Progenitor cell of endocrine pancreas (in vitro differentiated cells): ENCODE results near the gene MYOCD. TPM values are rescaled to one million over a fixed set of nuclear protein-coding genes. Genes with fewer than 3 reads are reported as not detected.

Experiments used
- DNase-seq: peaks from one replicate; pipeline ENCODE4 v3.0.0; 2021; ENCODE audit warnings: low spot score; ENCODE audit not compliant: unreplicated experiment
- H3K27ac Mint-ChIP-seq: 2 replicates; pipeline ENCODE4 v1.8.0; 2021; ENCODE audit warnings: mild to moderate bottlenecking, moderate library complexity, mixed read lengths
- H3K27me3 Mint-ChIP-seq: 2 replicates; pipeline ENCODE4 v1.8.0; 2021; ENCODE audit warnings: mixed read lengths
- H3K36me3 Mint-ChIP-seq: 2 replicates; pipeline ENCODE4 v1.8.0; 2022; ENCODE audit warnings: mixed read lengths; ENCODE audit not compliant: insufficient read depth
- H3K4me1 Mint-ChIP-seq: 2 replicates; pipeline ENCODE4 v1.8.0; 2021; ENCODE audit warnings: low read depth, mixed read lengths
- H3K4me3 Mint-ChIP-seq: 2 replicates; pipeline ENCODE4 v1.8.0; 2021; ENCODE audit warnings: low read depth, mild to moderate bottlenecking, moderate library complexity, mixed read lengths
- H3K9me3 Mint-ChIP-seq: 2 replicates; pipeline ENCODE4 v1.8.0; 2021; ENCODE audit warnings: low read depth, mixed read lengths
- CTCF ChIP-seq: fragments of 200-600 bp; sonication (generic); IDR thresholded peaks from one replicate; pipeline ENCODE4 v1.5.0; 2021; ENCODE audit warnings: antibody characterized with exemption, mild to moderate bottlenecking; ENCODE audit not compliant: unreplicated experiment
- total RNA-seq: library from RNA; stranded (reverse); gene quantifications from 2 replicates; pipeline ENCODE4 v1.2.1, GENCODE V29; 2021

Gene MYOCD
- total RNA-seq, 1 donor from 2014 or later = 19.2 TPM

GRCh38 chr17:12721581-12721980 lies 55.9 kb downstream of the MYOCD start:
- Mint-ChIP-seq H3K4me3 (no peak overlapping the region), H3K4me1 (no peaks in the 10 kb centered on the region), H3K27ac (no peak overlapping the region), H3K9me3 (peaks cover 5% of the 10 kb centered on the region), H3K36me3 (peaks cover 7% of the 10 kb centered on the region), H3K27me3 (no peaks in the 10 kb centered on the region)
- DNase-seq = no peak
- no peak for TF ChIP-seq CTCF

- peaks cover 7% of the 10 kb centered on the region for H3K36me3 Mint-ChIP-seq
- peaks cover 5% of the 10 kb centered on the region for H3K9me3 Mint-ChIP-seq
- DNase-seq = no peak
- H3K27me3 Mint-ChIP-seq = no peaks in the 10 kb centered on the region
- no peak overlapping the region for H3K27ac Mint-ChIP-seq
- peaks cover 2% of the 10 kb centered on the region for H3K4me1 Mint-ChIP-seq
- no peak for TF ChIP-seq CTCF
- no peak overlapping the region for H3K4me3 Mint-ChIP-seq
Measured at GRCh38 chr17:12722282-12722681, 56.6 kb downstream of the MYOCD start.

- Mint-ChIP-seq H3K4me1 (peaks cover 16% of the 10 kb centered on the region), H3K9me3 (no peaks in the 10 kb centered on the region), H3K4me3 (no peak overlapping the region), H3K27ac (no peak overlapping the region), H3K27me3 (no peaks in the 10 kb centered on the region), H3K36me3 (peaks cover 6% of the 10 kb centered on the region)
- DNase-seq = no peak
- no peak for TF ChIP-seq CTCF
Measured at GRCh38 chr17:12726131-12726530, 60.4 kb downstream of the MYOCD start.

- peaks cover 8% of the 10 kb centered on the region for H3K36me3 Mint-ChIP-seq
- TF ChIP-seq CTCF = no peak
- H3K27me3 Mint-ChIP-seq = no peaks in the 10 kb centered on the region
Measured at GRCh38 chr17:12727076-12727760, 61.5 kb downstream of the MYOCD start.

DNA sequence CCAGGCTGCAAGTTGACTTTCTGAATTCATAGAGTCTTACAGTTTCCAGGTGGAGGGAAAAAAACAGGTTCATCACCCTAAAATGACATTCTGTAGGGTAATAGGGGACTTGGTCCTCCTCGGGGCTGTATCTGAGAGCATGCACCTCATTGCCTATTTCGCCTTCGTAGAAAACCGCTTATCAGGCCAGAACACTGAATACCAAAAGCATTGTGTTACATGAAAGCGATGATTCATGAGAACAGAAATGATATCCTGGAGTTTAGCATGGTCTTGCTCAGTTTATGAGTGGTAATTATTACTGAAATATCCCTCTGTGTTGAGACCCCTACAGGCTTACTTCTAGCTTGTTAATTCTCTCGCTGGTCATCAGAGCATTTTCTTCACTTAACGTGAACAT lies 62.2 kb downstream of the MYOCD start:
- no peak for TF ChIP-seq CTCF
- no peak for DNase-seq
- H3K4me3 Mint-ChIP-seq = no peak overlapping the region
- H3K27ac Mint-ChIP-seq = no peak overlapping the region
- peaks cover 32% of the 10 kb centered on the region for H3K4me1 Mint-ChIP-seq
- H3K36me3 Mint-ChIP-seq = peaks cover 6% of the 10 kb centered on the region
- H3K27me3 Mint-ChIP-seq = no peaks in the 10 kb centered on the region
- no peaks in the 10 kb centered on the region for H3K9me3 Mint-ChIP-seq

More at GRCh38 chr17:12727076-12727760, 61.5 kb downstream of the MYOCD start:
- no peak for DNase-seq
- Mint-ChIP-seq H3K27ac (peak overlapping the region; percentile 7), H3K4me1 (peaks cover 27% of the 10 kb centered on the region), H3K9me3 (no peaks in the 10 kb centered on the region), H3K4me3 (no peak overlapping the region)
